H1 (cell line): Measurements from ENCODE around the gene GPR15LG. TPM values are rescaled to one million over a fixed set of nuclear protein-coding genes. Genes with fewer than 3 reads are reported as not detected.

ENCODE experiments used
- CTBP2 ChIP-seq: IDR thresholded peaks from 2 replicates; pipeline ENCODE4 v1.7.0; 2011; ENCODE audit warnings: borderline replicate concordance, mild to moderate bottlenecking, moderate library complexity, mixed read lengths, low read length; ENCODE audit not compliant: insufficient read depth, insufficient read length
- EP300 ChIP-seq, 2 experiments: IDR thresholded peaks; 1 replicate in 1 of 2; 2 replicates in 1 of 2; pipeline ENCODE4 v1.6.1; 2011 to 2012; ENCODE audit warnings: low read depth in 2 of 2, low read length in 2 of 2, mild to moderate bottlenecking in 2 of 2, borderline replicate concordance in 1 of 2, inconsistent platforms in 1 of 2, moderate library complexity in 1 of 2
- polyA plus RNA-seq, 7 experiments: library from polyadenylated mRNA; depleted of rRNA in 3 of 7; stranded (reverse) in 5 of 7; unstranded in 2 of 7; fragments of >200 nt in 5 of 7; fragments of 200-250 nt in 2 of 7; gene quantifications; 1 replicate in 5 of 7; 2 replicates in 1 of 7; 4 replicates in 1 of 7; pipeline versions ENCODE4 v1.2.1 to v1.2.3, GENCODE V29; 2011 to 2013; ENCODE audit warnings: missing spikeins in 2 of 7, mixed read lengths in 2 of 7
- total RNA-seq: library from RNA; stranded (reverse); fragmentation: NEBNext Ultra II Directional; extraction: Animal tissue kit (Norgen Biotek cat#: 25700); gene quantifications from 2 replicates; pipeline ENCODE4 v1.2.1, GENCODE V29; 2021

Gene GPR15LG
- total and polyA plus RNA-seq, 2 of the 8 experiments (the other 6 are each of a cell fraction or from before 2014, with no cell fraction given) = not detected

GRCh38 chr10:84226616-84227015 is 53.0 kb downstream of the GPR15LG start (continued):
- TF ChIP-seq CTBP2 (no peak), EP300 (IDR thresholded peaks at IDR 0.05; ENCODE audit: borderline replicate concordance in 1 of 2, low read depth in 2 of 2, low read length in 2 of 2) (no peak)
